Measurements from ENCODE around the gene ARHGAP12.

ARHGAP12 gene

DNA sequence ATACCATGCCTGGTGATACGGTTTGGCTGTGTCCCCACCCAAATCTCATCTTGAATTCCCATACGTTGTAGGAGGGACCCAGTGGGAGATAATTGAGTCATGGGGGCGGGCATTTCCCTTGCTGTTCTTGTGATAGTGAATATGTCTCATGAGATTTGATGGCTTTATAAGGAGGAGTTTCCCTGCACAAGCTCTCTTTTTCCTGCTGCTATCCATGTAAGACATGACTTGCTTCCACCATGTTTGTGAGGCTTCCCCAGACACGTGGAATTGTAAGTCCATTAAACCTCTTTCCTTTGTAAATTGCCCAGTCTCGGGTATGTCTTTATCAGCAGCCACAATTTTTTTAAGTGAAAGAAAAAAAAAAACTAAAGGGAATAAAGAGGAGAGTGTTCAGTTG, 152.5 kb downstream of the ARHGAP12 start:
- Histone ChIP-seq H2AFZ (ENCODE audit: low read depth) (no peak overlapping the region), H3K4me3 (IDR thresholded peaks at IDR 0.05; ENCODE audit: insufficient read depth, low read depth, low read length) (no peak overlapping the region), H3K36me3 (ENCODE audit: insufficient read depth) (no peaks in the 10 kb centered on the region), H3K9ac (no peak overlapping the region), H3K79me2 (ENCODE audit: insufficient read depth, low read depth) (no peaks in the 10 kb centered on the region), H4K20me1 (ENCODE audit: insufficient read depth) (no peaks in the 10 kb centered on the region), H3K4me2 (no peak overlapping the region), H3K4me1 (ENCODE audit: low read depth, poor library complexity, severe bottlenecking) (no peaks in the 10 kb centered on the region), H3K27me3 (ENCODE audit: insufficient read depth, low read depth) (no peaks in the 10 kb centered on the region), H3K27ac (no peak overlapping the region)
- TF ChIP-seq, protein P1, sequence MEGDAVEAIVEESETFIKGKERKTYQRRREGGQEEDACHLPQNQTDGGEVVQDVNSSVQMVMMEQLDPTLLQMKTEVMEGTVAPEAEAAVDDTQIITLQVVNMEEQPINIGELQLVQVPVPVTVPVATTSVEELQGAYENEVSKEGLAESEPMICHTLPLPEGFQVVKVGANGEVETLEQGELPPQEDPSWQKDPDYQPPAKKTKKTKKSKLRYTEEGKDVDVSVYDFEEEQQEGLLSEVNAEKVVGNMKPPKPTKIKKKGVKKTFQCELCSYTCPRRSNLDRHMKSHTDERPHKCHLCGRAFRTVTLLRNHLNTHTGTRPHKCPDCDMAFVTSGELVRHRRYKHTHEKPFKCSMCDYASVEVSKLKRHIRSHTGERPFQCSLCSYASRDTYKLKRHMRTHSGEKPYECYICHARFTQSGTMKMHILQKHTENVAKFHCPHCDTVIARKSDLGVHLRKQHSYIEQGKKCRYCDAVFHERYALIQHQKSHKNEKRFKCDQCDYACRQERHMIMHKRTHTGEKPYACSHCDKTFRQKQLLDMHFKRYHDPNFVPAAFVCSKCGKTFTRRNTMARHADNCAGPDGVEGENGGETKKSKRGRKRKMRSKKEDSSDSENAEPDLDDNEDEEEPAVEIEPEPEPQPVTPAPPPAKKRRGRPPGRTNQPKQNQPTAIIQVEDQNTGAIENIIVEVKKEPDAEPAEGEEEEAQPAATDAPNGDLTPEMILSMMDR (conservative IDR thresholded peaks at IDR 0.05; ENCODE audit: low read depth, low read length) = no peak

GRCh38 chr10:31774928-31775650, 153.5 kb downstream of the ARHGAP12 start:
- TF ChIP-seq, protein P1 (conservative IDR thresholded peaks at IDR 0.05; ENCODE audit: low read depth, low read length) = no peak
- Histone ChIP-seq H3K27ac (no peak overlapping the region), H3K27me3 (ENCODE audit: insufficient read depth, low read depth) (no peaks in the 10 kb centered on the region), H3K4me1 (ENCODE audit: low read depth, poor library complexity, severe bottlenecking) (no peaks in the 10 kb centered on the region), H3K36me3 (ENCODE audit: insufficient read depth) (no peaks in the 10 kb centered on the region), H3K4me3 (IDR thresholded peaks at IDR 0.05; ENCODE audit: insufficient read depth, low read depth, low read length) (no peak overlapping the region), H3K9ac (no peak overlapping the region), H3K79me2 (ENCODE audit: insufficient read depth, low read depth) (no peaks in the 10 kb centered on the region), H4K20me1 (ENCODE audit: insufficient read depth) (no peaks in the 10 kb centered on the region), H3K4me2 (no peak overlapping the region), H2AFZ (ENCODE audit: low read depth) (no peak overlapping the region)

DNA sequence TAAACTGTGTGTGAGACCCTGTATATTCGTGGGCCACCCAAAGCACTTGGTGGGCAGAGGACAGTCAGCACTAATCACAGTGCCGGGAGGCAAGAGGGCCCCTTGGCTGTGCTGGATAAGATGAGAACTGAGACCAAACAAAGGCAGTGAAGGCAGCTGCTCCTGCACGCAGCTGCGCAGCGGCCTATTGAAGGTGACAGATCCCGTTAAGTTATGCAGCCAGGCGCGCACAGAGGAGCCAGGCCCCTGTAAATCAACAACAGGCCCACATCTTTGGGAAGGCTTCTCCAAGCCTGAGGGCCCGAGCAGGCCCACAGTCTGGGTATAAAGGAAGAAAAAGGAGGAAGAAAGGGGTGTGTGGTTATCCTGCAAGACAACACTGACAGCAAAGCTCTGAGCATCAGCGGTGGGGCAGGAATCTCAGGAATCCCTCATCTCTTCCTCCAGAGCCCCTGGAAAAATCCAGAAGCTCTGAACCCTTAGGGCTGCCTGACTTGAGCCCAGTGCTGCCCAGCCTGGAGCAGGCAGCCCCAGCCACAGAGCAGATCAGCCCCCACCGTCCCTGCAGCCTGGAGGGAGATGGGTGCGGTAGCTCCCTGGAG, 154.2 kb downstream of the ARHGAP12 start:
- Histone ChIP-seq H3K79me2 (ENCODE audit: insufficient read depth, low read depth) (no peaks in the 10 kb centered on the region), H3K27me3 (ENCODE audit: insufficient read depth, low read depth) (no peaks in the 10 kb centered on the region), H4K20me1 (ENCODE audit: insufficient read depth) (no peaks in the 10 kb centered on the region), H3K4me1 (ENCODE audit: low read depth, poor library complexity, severe bottlenecking) (no peaks in the 10 kb centered on the region), H3K4me2 (no peak overlapping the region), H2AFZ (ENCODE audit: low read depth) (no peak overlapping the region), H3K4me3 (IDR thresholded peaks at IDR 0.05; ENCODE audit: insufficient read depth, low read depth, low read length) (no peak overlapping the region), H3K9ac (no peak overlapping the region), H3K36me3 (ENCODE audit: insufficient read depth) (no peaks in the 10 kb centered on the region), H3K27ac (no peak overlapping the region)
- TF ChIP-seq, protein P1 (conservative IDR thresholded peaks at IDR 0.05; ENCODE audit: low read depth, low read length) = no peak

DNA sequence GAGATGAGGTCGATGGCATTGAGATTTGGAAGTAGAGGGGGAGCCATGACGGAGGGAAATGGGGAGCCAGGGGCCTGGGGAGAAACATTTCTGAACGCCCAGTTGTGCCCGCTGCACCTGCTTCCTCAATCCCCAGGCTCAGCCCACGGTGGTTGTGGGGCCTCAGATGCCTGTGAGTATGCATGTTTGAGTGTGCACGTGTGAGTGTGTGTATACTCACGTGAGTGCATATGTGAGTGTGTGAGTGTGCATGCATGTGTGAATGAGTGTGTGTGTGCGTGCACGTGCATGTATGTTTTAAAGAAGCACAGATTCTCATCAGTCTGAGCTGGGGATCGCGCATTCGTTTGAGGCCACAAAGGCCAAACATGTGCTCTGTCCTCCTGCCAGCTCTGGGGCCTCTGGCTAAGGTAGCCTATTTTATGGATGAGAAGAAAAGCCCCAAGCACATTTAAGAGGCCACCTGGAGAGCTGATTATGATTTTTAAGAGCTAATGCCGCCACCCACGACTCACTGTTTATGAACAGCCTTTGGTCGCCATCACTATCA, 154.8 kb downstream of the ARHGAP12 start:
- Histone ChIP-seq H3K4me2 (no peak overlapping the region), H3K4me3 (IDR thresholded peaks at IDR 0.05; ENCODE audit: insufficient read depth, low read depth, low read length) (no peak overlapping the region), H3K27me3 (ENCODE audit: insufficient read depth, low read depth) (no peaks in the 10 kb centered on the region), H3K9ac (no peak overlapping the region), H3K36me3 (ENCODE audit: insufficient read depth) (no peaks in the 10 kb centered on the region), H3K27ac (no peak overlapping the region), H3K4me1 (ENCODE audit: low read depth, poor library complexity, severe bottlenecking) (no peaks in the 10 kb centered on the region), H4K20me1 (ENCODE audit: insufficient read depth) (no peaks in the 10 kb centered on the region), H3K79me2 (ENCODE audit: insufficient read depth, low read depth) (no peaks in the 10 kb centered on the region), H2AFZ (ENCODE audit: low read depth) (no peak overlapping the region)
- TF ChIP-seq, protein P1 (conservative IDR thresholded peaks at IDR 0.05; ENCODE audit: low read depth, low read length) = no peak

All from KMS-11 (cell line).